Hematopoietic multipotent progenitor cell (in vitro differentiated cells): ENCODE results near the gene ZNF546. TPM values are rescaled to one million over a fixed set of nuclear protein-coding genes. Genes with fewer than 3 reads are reported as not detected.

ENCODE experiments used
- DNase-seq, 3 donors: peaks; one replicate each; pipeline ENCODE4 v3.0.0-alpha.2; 2011 to 2015; ENCODE audit warnings: low read depth in 2 of 3, low spot score in 2 of 3
- total RNA-seq: library from RNA; depleted of rRNA; stranded (reverse); fragments of >200 nt; gene quantifications from one replicate; pipeline ENCODE4 v1.2.3, GENCODE V29; 2012

ZNF546 gene
- total RNA-seq, 1 donor: 3.5 TPM

- DNase-seq: no peak
Measured at GRCh38 chr19:40053491-40053890, 56.6 kb downstream of the ZNF546 start.

GRCh38 chr19:40054632-40055031 is 57.8 kb downstream of the ZNF546 start:
- DNase-seq: no peak

GRCh38 chr19:40055049-40055448 is 58.2 kb downstream of the ZNF546 start:
- DNase-seq: no peak

- DNase-seq: peak; percentile 47 to 72 (median 71)
Measured at GRCh38 chr19:40055832-40056504, 59.1 kb downstream of the ZNF546 start, which contains the start of gene ZNF780B. TSS of gene ZNF780B (minus strand) at chr19:40056231. CDS start at chr19:40050332, 5,899 bp downstream.

GRCh38 chr19:40056505-40056904 is 59.6 kb downstream of the ZNF546 start:
- DNase-seq: no peak

- DNase-seq: no peak
Measured at GRCh38 chr19:40057166-40057565, 60.3 kb downstream of the ZNF546 start.

- no peak for DNase-seq
Measured at GRCh38 chr19:40059624-40060023, 62.8 kb downstream of the ZNF546 start.

- no peak for DNase-seq
Measured at GRCh38 chr19:40070058-40070457, 73.2 kb downstream of the ZNF546 start.

Other genes with a start within 250 kb of the ZNF546 start
- not detected for gene LEUTX, start 218.2 kb upstream of the ZNF546 start, total RNA-seq
- gene DYRK1B, start 162.9 kb upstream of the ZNF546 start, total RNA-seq: 48.5 TPM
- 870 TPM for gene FBL, start 150.7 kb upstream of the ZNF546 start, total RNA-seq
- 0.27 TPM for gene FCGBP, start 62.4 kb upstream of the ZNF546 start, total RNA-seq
- 103 TPM for gene PSMC4, start 25.9 kb upstream of the ZNF546 start, total RNA-seq
- 10.0 TPM for gene ZNF780B, start 59.2 kb downstream of the ZNF546 start, total RNA-seq
- 3.8 TPM for gene ZNF780A, start 93.9 kb downstream of the ZNF546 start, total RNA-seq
- 8.3 TPM for gene MAP3K10, start 194.4 kb downstream of the ZNF546 start, total RNA-seq
- gene TTC9B, start 221.3 kb downstream of the ZNF546 start, total RNA-seq: under 0.01 TPM
- gene CCNP, start 229.6 kb downstream of the ZNF546 start, total RNA-seq: 0.27 TPM